Measurements from ENCODE around the gene MYO5C.

DNA sequence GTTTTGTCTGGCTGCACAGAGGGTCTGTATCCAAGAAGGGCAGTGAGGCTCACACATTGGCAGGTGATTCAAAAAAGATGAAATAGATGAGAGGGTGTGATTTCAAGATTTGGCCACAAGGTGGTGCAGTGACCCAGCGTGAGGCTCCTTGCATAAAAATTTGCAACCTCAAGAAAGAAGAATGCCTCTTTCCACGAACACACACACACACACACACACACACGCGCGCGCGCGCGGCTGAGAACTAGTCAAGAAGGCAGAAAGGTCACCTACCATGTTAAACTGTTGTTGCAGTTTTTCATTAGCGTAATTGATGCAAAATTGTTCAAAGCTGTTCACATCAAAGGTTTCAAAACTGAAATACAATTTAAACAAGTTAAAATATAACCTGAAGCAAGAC, 39.2 kb downstream of the MYO5C start:
- TF ChIP-seq, protein P1, sequence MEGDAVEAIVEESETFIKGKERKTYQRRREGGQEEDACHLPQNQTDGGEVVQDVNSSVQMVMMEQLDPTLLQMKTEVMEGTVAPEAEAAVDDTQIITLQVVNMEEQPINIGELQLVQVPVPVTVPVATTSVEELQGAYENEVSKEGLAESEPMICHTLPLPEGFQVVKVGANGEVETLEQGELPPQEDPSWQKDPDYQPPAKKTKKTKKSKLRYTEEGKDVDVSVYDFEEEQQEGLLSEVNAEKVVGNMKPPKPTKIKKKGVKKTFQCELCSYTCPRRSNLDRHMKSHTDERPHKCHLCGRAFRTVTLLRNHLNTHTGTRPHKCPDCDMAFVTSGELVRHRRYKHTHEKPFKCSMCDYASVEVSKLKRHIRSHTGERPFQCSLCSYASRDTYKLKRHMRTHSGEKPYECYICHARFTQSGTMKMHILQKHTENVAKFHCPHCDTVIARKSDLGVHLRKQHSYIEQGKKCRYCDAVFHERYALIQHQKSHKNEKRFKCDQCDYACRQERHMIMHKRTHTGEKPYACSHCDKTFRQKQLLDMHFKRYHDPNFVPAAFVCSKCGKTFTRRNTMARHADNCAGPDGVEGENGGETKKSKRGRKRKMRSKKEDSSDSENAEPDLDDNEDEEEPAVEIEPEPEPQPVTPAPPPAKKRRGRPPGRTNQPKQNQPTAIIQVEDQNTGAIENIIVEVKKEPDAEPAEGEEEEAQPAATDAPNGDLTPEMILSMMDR (IDR thresholded peaks at IDR 0.05), result peak; percentile 53 to 90 (median 87)
- no peak for TF ChIP-seq POLR2A (IDR thresholded peaks at IDR 0.05)
- TF ChIP-seq POLR2AphosphoS5 (IDR thresholded peaks at IDR 0.05), result no peak

Measured in breast epithelium (tissue), 3 donors.